Nephron (organoid): ENCODE data around the gene CELA3B.

Experiments
- H3K27ac Mint-ChIP-seq, 3 experiments: 2 replicates each; pipeline ENCODE4 v1.8.0; 2020; ENCODE audit warnings: mixed read lengths in 3 of 3, mild to moderate bottlenecking in 2 of 3, moderate library complexity in 1 of 3
- H3K27me3 Mint-ChIP-seq: 2 replicates; pipeline ENCODE4 v1.8.0; 2021; ENCODE audit warnings: low read depth, mild to moderate bottlenecking, moderate library complexity, mixed read lengths
- H3K36me3 Mint-ChIP-seq: 2 replicates; pipeline ENCODE4 v1.8.0; 2020; ENCODE audit warnings: low read depth, mixed read lengths
- H3K4me1 Mint-ChIP-seq: 2 replicates; pipeline ENCODE4 v1.8.0; 2020; ENCODE audit warnings: mixed read lengths
- H3K4me3 Mint-ChIP-seq, 3 experiments: 2 replicates each; pipeline ENCODE4 v1.8.0; 2020; ENCODE audit warnings: mild to moderate bottlenecking in 3 of 3, mixed read lengths in 3 of 3, moderate library complexity in 2 of 3
- H3K9me3 Mint-ChIP-seq: 2 replicates; pipeline ENCODE4 v1.8.0; 2020; ENCODE audit warnings: mixed read lengths
- CTCF ChIP-seq, 3 experiments: fragments of 200-600 bp; sonication (generic); IDR thresholded peaks; one replicate each; pipeline ENCODE4 v1.5.0; 2021; ENCODE audit warnings: antibody characterized with exemption in 3 of 3; ENCODE audit not compliant: unreplicated experiment in 3 of 3

The CELA3B gene

DNA sequence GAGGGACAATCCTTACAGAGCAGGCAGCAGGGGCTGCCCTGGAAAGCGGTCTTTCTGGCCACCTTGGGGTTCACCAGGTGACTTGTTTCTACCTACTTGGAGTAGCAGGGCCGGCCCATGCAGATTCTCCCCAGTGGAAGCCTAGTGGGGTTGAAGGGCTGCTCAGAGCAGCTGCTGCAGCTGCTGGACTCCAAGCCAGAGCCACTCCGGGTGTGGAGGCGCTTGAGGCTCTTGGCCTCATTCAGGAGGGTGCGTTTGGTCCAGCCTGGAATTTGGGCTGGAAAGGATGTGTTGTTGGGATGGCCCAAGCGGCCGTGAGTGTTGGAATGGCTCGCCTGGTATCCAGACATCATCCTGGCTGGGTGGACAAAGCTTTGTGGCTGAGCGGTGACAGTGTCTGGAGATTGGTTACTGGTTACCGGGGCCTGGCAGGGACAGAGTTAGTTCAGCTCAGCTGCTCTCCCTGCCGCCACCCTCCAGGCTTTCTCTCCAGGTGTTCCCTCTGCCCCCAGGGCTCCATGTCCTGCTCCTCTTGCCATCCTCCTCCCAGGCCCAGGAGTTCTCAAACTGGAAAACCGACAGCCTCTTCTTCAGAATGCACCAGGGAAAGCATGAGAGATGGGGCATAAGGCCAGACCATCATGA lies 25.5 kb upstream of the CELA3B start:
- TF ChIP-seq CTCF (IDR thresholded peaks at IDR 0.05; ENCODE audit: unreplicated experiment in 3 of 3) = no peak
- Mint-ChIP-seq H3K4me1 (peaks cover 43% of the 10 kb centered on the region), H3K36me3 (no peaks in the 10 kb centered on the region), H3K4me3 (no peak overlapping the region), H3K27me3 (no peaks in the 10 kb centered on the region), H3K27ac (no peak overlapping the region), H3K9me3 (no peaks in the 10 kb centered on the region)

DNA sequence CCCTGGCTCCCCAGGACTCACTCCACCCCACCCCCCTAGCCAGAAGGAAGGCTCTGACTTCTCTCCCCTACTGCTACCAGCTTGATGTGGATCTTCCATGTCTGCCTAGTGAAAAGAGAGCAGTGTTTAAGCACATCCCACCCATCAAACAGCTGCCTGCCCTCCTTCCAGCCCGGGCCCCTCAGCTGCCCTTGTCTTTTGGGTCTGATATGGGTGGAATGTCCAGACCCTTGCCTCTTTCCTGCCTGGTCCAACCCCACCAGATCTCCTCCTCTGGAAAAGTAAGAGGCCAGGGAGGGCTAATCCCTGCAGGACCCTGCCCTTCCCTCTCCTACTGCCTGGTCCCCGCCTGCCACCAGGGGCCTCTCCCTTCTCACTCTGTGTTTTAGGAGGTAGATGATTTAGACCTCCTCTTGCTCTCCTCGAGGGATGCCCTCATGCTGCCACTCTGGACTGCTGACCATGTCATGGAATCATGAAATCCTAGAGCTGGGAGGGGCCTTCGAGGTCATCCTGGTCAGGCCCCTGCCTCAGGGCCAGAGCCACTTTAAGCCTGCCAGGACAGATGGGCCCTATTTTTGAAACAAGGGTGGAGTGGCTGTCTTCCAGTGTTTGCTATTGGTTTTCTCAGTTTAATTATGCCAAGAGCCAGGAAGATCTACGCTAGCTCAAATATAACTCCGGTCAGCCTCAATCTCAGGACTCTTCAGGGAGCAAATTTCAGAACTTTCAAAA lies 23.9 kb upstream of the CELA3B start:
- peak overlapping the region; percentile 39 to 88 (median 74) for H3K27ac Mint-ChIP-seq
- no peaks in the 10 kb centered on the region for H3K27me3 Mint-ChIP-seq
- no peak for TF ChIP-seq CTCF (IDR thresholded peaks at IDR 0.05; ENCODE audit: unreplicated experiment in 3 of 3)
- H3K36me3 Mint-ChIP-seq = no peaks in the 10 kb centered on the region
- no peaks in the 10 kb centered on the region for H3K9me3 Mint-ChIP-seq
- H3K4me3 Mint-ChIP-seq = peak overlapping the region in 1 of 3 experiments; percentile 17
- H3K4me1 Mint-ChIP-seq = peaks cover 53% of the 10 kb centered on the region

GRCh38 chr1:21955058-21955457 lies 21.8 kb upstream of the CELA3B start:
- no peaks in the 10 kb centered on the region for H3K36me3 Mint-ChIP-seq
- H3K4me3 Mint-ChIP-seq = no peak overlapping the region
- no peaks in the 10 kb centered on the region for H3K27me3 Mint-ChIP-seq
- peaks cover 59% of the 10 kb centered on the region for H3K4me1 Mint-ChIP-seq
- no peaks in the 10 kb centered on the region for H3K9me3 Mint-ChIP-seq
- no peak for TF ChIP-seq CTCF (IDR thresholded peaks at IDR 0.05; ENCODE audit: unreplicated experiment in 3 of 3)
- peak overlapping the region in 1 of 3 experiments; percentile 82 for H3K27ac Mint-ChIP-seq

DNA sequence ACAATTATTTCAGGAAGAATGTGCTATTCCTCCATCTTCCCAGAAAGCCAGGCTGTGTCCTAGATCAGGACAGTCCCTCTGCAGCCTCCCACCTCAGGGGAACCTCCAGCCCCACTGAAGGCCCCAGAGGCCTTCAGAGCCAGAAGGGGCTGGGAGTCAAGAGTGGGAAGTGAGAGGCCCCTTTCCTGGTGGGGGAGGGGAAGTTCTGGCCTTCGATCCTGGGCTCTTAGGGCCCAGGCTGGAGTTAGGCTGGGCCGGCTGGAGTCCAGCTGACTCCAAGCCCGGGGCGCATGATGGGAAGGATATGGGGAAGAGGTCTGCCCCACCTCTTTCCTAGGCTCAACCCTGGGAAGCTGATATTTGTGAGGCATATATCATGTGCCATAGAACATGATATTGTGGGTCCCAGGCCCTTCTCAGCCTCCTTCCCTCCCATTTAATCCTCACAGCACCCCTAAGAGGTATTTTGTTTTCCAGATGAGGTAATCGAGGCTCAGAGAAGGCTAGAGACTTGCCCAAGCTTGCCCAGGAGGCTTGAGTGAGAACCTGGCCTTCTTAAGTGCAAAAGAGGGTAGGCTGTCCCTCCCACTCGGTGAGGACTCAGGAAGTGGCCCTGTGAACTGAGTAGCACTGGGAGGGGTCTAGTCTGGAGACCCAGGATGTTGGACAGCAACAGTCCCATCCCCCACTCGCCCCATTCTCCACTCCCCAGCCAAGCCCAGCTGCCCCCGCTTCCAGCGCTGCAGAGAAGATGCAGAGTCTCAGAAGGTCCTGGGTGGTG lies 21.1 kb upstream of the CELA3B start:
- Mint-ChIP-seq H3K36me3 (no peaks in the 10 kb centered on the region), H3K4me1 (peaks cover 55% of the 10 kb centered on the region), H3K27ac (no peak overlapping the region), H3K9me3 (no peaks in the 10 kb centered on the region), H3K4me3 (no peak overlapping the region), H3K27me3 (no peaks in the 10 kb centered on the region)
- TF ChIP-seq CTCF (IDR thresholded peaks at IDR 0.05; ENCODE audit: unreplicated experiment in 3 of 3) = no peak

- no peak for TF ChIP-seq CTCF (IDR thresholded peaks at IDR 0.05; ENCODE audit: unreplicated experiment in 3 of 3)
- H3K27ac Mint-ChIP-seq = peak overlapping the region; percentile 44 to 66 (median 45)
These were observed 19.9 kb upstream of the CELA3B start for GRCh38 chr1:21956720-21957552.

More at GRCh38 chr1:21956720-21957552, 19.9 kb upstream of the CELA3B start:
- H3K9me3 Mint-ChIP-seq = no peaks in the 10 kb centered on the region
- no peaks in the 10 kb centered on the region for H3K27me3 Mint-ChIP-seq
- peaks cover 48% of the 10 kb centered on the region for H3K4me1 Mint-ChIP-seq
- H3K4me3 Mint-ChIP-seq = no peak overlapping the region
- no peaks in the 10 kb centered on the region for H3K36me3 Mint-ChIP-seq
